ENCODE data around the gene ESM1.

DNA sequence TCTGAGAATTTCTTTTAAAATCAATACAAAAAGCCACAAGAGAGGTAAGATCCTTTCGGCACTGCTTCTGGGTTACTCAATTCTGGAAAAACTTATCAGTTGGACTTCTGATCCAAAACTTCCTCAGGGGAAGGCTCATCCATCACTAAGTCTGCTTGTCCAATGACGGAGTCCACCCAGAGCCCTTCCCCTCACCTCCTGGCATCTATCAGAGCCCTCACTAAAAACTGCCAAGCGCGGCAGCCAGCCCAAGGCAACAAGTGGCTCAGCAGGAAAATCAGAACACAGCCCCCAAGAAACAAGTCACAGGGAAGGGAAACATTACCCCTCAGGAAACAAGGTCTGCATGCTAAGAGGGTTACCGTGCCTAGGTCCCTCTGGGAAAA lies 869 bp upstream of the ESM1 start:
- TF ChIP-seq POLR2AphosphoS5 (IDR thresholded peaks at IDR 0.05; ENCODE audit: low read depth, low read length) (no peak), POLR2A (IDR thresholded peaks at IDR 0.05; ENCODE audit: low read depth, low read length) (no peak)
